Myometrial cell (primary cell): ENCODE measurements around the gene GPX6. TPM values are rescaled to one million over a fixed set of nuclear protein-coding genes. Genes with fewer than 3 reads are reported as not detected.

Source experiments
- total RNA-seq: library from RNA; depleted of rRNA; stranded (reverse); fragments of >200 nt; gene quantifications from 2 replicates; pipeline ENCODE4 v1.2.3, GENCODE V29; 2015

The GPX6 gene
- not detected in 2 replicates for total RNA-seq

GRCh38 chr6:28515676-28516075 lies at the start of gene GPX6:
Gene GPX6, minus strand, starts transcription at chr6:28515793. Its CDS starts 50 bp downstream, at chr6:28515743.

GRCh38 chr6:28525496-28526039 lies 10.0 kb upstream of the GPX6 start, which contains the start of gene GPX5:
Gene GPX5, plus strand, starts transcription at chr6:28525881. Its CDS starts 133 bp downstream, at chr6:28526014.

Other genes with a start within 250 kb of the GPX6 start
- gene ZSCAN26, start 248.7 kb downstream of the GPX6 start, total RNA-seq, result 13.8 and 16.7 TPM in 2 replicates
- 5.5 TPM in 2 replicates for gene PGBD1, start 234.2 kb downstream of the GPX6 start, total RNA-seq
- gene ZSCAN31, start 179.6 kb downstream of the GPX6 start, total RNA-seq, result 6.2 and 7.2 TPM in 2 replicates
- 2.9 and 3.9 TPM in 2 replicates for gene ZKSCAN3, start 165.8 kb downstream of the GPX6 start, total RNA-seq
- 2.3 and 4.4 TPM in 2 replicates for gene ZSCAN12, start 116.0 kb downstream of the GPX6 start, total RNA-seq
- gene ZSCAN23, start 72.3 kb downstream of the GPX6 start, total RNA-seq, result 0.53 and 12.4 TPM in 2 replicates
- not detected in 2 replicates for gene GPX5, start 10.1 kb upstream of the GPX6 start, total RNA-seq